Measurements from ENCODE around the gene MAN1C1. TPM values are rescaled to one million over a fixed set of nuclear protein-coding genes. Genes with fewer than 3 reads are reported as not detected.
"Not testable (repeated sequence)": the region's sequence is repeated elsewhere in the genome, so short reads cannot be mapped to it uniquely, and the experiment has no call there.

MAN1C1 gene
- total and polyA plus RNA-seq, 2 donors from 2014 or later, result 31.7 to 65.5 TPM

DNA sequence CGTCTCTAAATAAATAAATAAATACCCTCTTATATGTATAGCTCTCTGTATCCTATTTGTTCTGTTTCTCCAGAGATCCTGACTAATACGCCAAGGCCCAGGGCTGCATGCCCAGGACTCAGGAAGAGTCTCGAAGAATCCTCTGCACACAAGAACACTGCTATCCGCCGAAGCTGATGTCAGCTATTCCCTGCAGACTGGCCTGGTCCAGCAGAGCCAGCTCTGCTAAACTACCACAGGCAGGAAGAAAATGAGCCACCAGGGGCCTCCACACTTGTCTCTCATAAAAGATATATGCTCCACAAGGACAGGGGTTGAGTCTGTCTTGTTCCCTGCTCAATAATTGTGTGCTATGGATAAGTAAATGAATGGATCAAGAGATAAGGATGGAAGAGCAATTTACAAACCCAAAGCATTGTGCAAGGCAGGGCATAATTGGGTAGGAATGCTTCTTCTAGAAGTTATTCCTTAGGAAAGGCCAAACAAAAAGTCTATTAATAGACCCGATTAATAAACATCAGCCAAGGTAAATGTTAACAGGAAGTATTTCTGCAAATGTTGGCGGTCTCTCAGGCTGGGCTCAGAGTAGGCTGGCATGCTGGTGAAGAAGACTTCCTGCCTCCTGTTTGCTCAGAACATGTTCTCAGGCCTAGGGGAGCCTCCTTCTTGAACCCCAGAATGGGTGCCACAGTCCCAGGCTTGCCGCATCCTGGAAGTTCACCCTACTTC lies 26.3 kb upstream of the MAN1C1 start:
- no peak overlapping the region for H3K4me3 ChIP-seq (ENCODE audit: low read length in 3 of 3)
- TF ChIP-seq, protein P1, sequence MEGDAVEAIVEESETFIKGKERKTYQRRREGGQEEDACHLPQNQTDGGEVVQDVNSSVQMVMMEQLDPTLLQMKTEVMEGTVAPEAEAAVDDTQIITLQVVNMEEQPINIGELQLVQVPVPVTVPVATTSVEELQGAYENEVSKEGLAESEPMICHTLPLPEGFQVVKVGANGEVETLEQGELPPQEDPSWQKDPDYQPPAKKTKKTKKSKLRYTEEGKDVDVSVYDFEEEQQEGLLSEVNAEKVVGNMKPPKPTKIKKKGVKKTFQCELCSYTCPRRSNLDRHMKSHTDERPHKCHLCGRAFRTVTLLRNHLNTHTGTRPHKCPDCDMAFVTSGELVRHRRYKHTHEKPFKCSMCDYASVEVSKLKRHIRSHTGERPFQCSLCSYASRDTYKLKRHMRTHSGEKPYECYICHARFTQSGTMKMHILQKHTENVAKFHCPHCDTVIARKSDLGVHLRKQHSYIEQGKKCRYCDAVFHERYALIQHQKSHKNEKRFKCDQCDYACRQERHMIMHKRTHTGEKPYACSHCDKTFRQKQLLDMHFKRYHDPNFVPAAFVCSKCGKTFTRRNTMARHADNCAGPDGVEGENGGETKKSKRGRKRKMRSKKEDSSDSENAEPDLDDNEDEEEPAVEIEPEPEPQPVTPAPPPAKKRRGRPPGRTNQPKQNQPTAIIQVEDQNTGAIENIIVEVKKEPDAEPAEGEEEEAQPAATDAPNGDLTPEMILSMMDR (IDR thresholded peaks at IDR 0.05; ENCODE audit: borderline replicate concordance, extremely low read depth, insufficient read depth), result no peak
- peak overlapping the region in 1 of 2 donors; percentile 53 for H3K27ac ChIP-seq (ENCODE audit: low read depth in 2 of 2, low read length in 2 of 2)
- H3K36me3 ChIP-seq (ENCODE audit: control insufficient read depth in 2 of 3, insufficient read depth in 3 of 3, low read length in 3 of 3), result no peaks in the 10 kb centered on the region
- no peaks in the 10 kb centered on the region for H3K27me3 ChIP-seq (ENCODE audit: control insufficient read depth, insufficient read depth, low read length)
- intact Hi-C loops (cut with DNase I), result no loop called here
- no peak for FAIRE-seq
- H3K9ac ChIP-seq (ENCODE audit: low read length in 3 of 3), result peak overlapping the region in 1 of 3 donors; percentile 5
- no peaks in the 10 kb centered on the region for H3K9me3 ChIP-seq (ENCODE audit: control insufficient read depth in 2 of 3, insufficient read depth in 1 of 3, low read length in 3 of 3)
- no peak for DNase-seq
- peaks cover 0 to 8% (median 0%) of the 10 kb centered on the region in 3 donors for H3K4me1 ChIP-seq (ENCODE audit: control insufficient read depth in 2 of 3, insufficient read depth in 2 of 3, low read depth in 1 of 3, low read length in 3 of 3)

DNA sequence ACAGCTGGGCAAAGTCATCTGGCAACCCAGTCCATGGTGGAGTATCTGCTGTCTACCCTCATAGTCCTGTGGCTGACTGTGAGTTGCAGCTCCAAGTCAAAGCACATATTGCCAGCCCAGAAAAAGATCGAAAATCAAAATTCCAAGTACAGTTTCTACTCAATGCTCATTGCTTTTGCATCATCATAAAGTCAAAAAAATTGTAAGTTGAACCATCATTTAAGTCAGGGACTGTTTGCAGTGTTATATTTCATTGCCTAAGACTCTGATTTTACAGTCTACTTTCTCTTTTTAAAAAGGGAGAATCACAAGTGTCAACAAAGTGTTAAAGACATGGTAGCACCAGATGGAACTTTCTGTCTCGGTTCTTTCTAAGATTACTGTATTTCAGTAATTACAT lies 22.7 kb upstream of the MAN1C1 start:
- TF ChIP-seq, protein P1 (IDR thresholded peaks at IDR 0.05; ENCODE audit: borderline replicate concordance, extremely low read depth, insufficient read depth), result no peak
- DNase-seq (no peak), FAIRE-seq (no peak)
- H3K9me3 ChIP-seq (ENCODE audit: control insufficient read depth in 2 of 3, insufficient read depth in 1 of 3, low read length in 3 of 3), result no peaks in the 10 kb centered on the region
- no peak overlapping the region for H3K9ac ChIP-seq (ENCODE audit: low read length in 3 of 3)
- no peaks in the 10 kb centered on the region for H3K27me3 ChIP-seq (ENCODE audit: control insufficient read depth, insufficient read depth, low read length)
- H3K36me3 ChIP-seq (ENCODE audit: control insufficient read depth in 2 of 3, insufficient read depth in 3 of 3, low read length in 3 of 3), result no peaks in the 10 kb centered on the region
- intact Hi-C loops (cut with DNase I), result no loop called here
- H3K27ac ChIP-seq (ENCODE audit: low read depth in 2 of 2, low read length in 2 of 2), result no peak overlapping the region
- peaks cover 0 to 8% (median 0%) of the 10 kb centered on the region in 3 donors for H3K4me1 ChIP-seq (ENCODE audit: control insufficient read depth in 2 of 3, insufficient read depth in 2 of 3, low read depth in 1 of 3, low read length in 3 of 3)
- H3K4me3 ChIP-seq (ENCODE audit: low read length in 3 of 3), result no peak overlapping the region

DNA sequence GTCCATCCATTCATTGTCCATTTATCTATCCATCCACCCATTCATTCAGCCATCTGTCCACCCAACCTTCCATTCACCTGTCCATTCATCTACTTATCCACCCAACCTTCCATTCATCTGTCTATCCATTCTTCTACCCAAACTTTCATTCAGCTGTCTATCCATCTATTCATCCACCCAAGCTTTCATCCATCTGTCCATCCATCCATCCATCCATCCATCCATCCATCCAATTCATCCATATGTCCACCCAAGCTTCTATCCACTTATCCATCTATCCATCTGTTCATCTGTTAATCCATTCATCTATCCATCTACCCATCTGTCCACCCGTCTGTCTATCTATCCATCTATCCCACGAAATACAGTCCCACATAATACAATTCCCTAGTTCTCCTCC lies 21.6 kb upstream of the MAN1C1 start:
- no peak overlapping the region for H3K27ac ChIP-seq (ENCODE audit: low read depth in 2 of 2, low read length in 2 of 2)
- DNase-seq (no peak), FAIRE-seq (no peak)
- H3K9me3 ChIP-seq (ENCODE audit: control insufficient read depth in 2 of 3, insufficient read depth in 1 of 3, low read length in 3 of 3), result no peaks in the 10 kb centered on the region
- intact Hi-C loops (cut with DNase I), result no loop called here
- H3K36me3 ChIP-seq (ENCODE audit: control insufficient read depth in 2 of 3, insufficient read depth in 3 of 3, low read length in 3 of 3), result no peaks in the 10 kb centered on the region
- H3K4me1 ChIP-seq (ENCODE audit: control insufficient read depth in 2 of 3, insufficient read depth in 2 of 3, low read depth in 1 of 3, low read length in 3 of 3), result peaks cover 0 to 8% (median 0%) of the 10 kb centered on the region in 3 donors
- no peak overlapping the region for H3K9ac ChIP-seq (ENCODE audit: low read length in 3 of 3)
- TF ChIP-seq, protein P1 (IDR thresholded peaks at IDR 0.05; ENCODE audit: borderline replicate concordance, extremely low read depth, insufficient read depth), result no peak
- no peaks in the 10 kb centered on the region for H3K27me3 ChIP-seq (ENCODE audit: control insufficient read depth, insufficient read depth, low read length)
- no peak overlapping the region for H3K4me3 ChIP-seq (ENCODE audit: low read length in 3 of 3)

DNA sequence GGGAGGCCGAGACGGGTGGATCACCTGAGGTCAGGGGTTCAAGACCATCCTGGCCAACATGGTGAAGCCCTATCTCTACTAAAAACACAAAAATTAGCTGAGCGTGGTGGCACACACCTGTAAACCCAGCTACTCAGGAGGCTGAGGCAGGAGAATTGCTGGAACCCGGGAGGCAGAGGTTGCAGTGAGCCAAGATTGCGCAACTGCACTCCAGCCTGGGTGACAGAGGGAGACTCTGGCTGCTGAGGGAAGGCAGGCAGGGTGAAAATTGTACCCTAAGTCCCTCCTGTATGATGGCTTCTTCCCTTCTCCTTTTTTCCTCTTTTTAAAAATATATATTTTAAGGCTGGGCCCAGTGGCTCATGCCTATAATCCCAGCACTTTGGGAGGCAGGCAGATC lies 19.9 kb upstream of the MAN1C1 start:
- H3K4me3 ChIP-seq (ENCODE audit: low read length in 3 of 3); H3K4me1 ChIP-seq (ENCODE audit: control insufficient read depth in 2 of 3, insufficient read depth in 2 of 3, low read depth in 1 of 3, low read length in 3 of 3); DNase-seq; H3K27ac ChIP-seq (ENCODE audit: low read depth in 2 of 2, low read length in 2 of 2); H3K9ac ChIP-seq (ENCODE audit: low read length in 3 of 3); H3K27me3 ChIP-seq (ENCODE audit: control insufficient read depth, insufficient read depth, low read length); H3K36me3 ChIP-seq (ENCODE audit: control insufficient read depth in 2 of 3, insufficient read depth in 3 of 3, low read length in 3 of 3); H3K9me3 ChIP-seq (ENCODE audit: control insufficient read depth in 2 of 3, insufficient read depth in 1 of 3, low read length in 3 of 3); FAIRE-seq; intact Hi-C loops (cut with DNase I): not testable (repeated sequence)

Measured in kidney (tissue), 14 donors.